Transverse colon (tissue), 3 donors: Measurements from ENCODE around the gene OR51Q1.

Experiments
- CTCF ChIP-seq, 5 experiments: fragments of 200-600 bp in 3 of 5; fragments of 450-650 bp in 2 of 5; sonication (generic) in 3 of 5; IDR thresholded peaks; 1 replicate in 2 of 5; 2 replicates in 3 of 5; pipeline ENCODE4 v1.5.1; 2016 to 2017; ENCODE audit warnings: antibody characterized with exemption in 5 of 5, inconsistent platforms in 3 of 5, mild to moderate bottlenecking in 2 of 5, moderate library complexity in 1 of 5
- EP300 ChIP-seq: sonication (generic); formaldehyde crosslinking; IDR thresholded peaks from one replicate; pipeline ENCODE4 v1.6.1; 2017; ENCODE audit warnings: antibody characterized with exemption, low read depth
- POLR2A ChIP-seq: fragments of 450-650 bp; IDR thresholded peaks from one replicate; pipeline ENCODE4 v1.6.1; 2016; ENCODE audit warnings: antibody characterized with exemption, mild to moderate bottlenecking, moderate library complexity

GRCh38 chr11:5390210-5390609 lies 31.7 kb upstream of the OR51Q1 start:
- no peak for TF ChIP-seq CTCF (IDR thresholded peaks at IDR 0.05)
- no peak for TF ChIP-seq EP300
- no peak for TF ChIP-seq POLR2A
